K562 (cell line): ENCODE data around the gene ALDH5A1. TPM values are rescaled to one million over a fixed set of nuclear protein-coding genes. Genes with fewer than 3 reads are reported as not detected.

Source experiments
- CC2D1A ChIP-seq: fragments of 450-650 bp; IDR thresholded peaks from 2 replicates; pipeline ENCODE4 v1.6.1; 2017; ENCODE audit warnings: mild to moderate bottlenecking
- CCAR2 ChIP-seq: fragments of 200-400 bp; formaldehyde crosslinking; IDR thresholded peaks from 2 replicates; pipeline ENCODE4 v1.6.1; 2017; ENCODE audit warnings: mild to moderate bottlenecking, low read depth, low read length
- ETS2 ChIP-seq: IDR thresholded peaks from 2 replicates; pipeline ENCODE4 v1.6.1; 2016; ENCODE audit warnings: borderline replicate concordance, missing genetic modification characterization, mild to moderate bottlenecking, moderate library complexity, missing compliant biosample characterization; ENCODE audit not compliant: poor library complexity, severe bottlenecking
- FOXA1 ChIP-seq: fragments of 450-650 bp; IDR thresholded peaks from 2 replicates; pipeline ENCODE4 v1.6.1; 2016; ENCODE audit warnings: mild to moderate bottlenecking, borderline replicate concordance
- HEY1 ChIP-seq: fragments of 250-450 bp; sonication (Bioruptor Pico); IDR thresholded peaks from 2 replicates; pipeline ENCODE4 v1.5.0; 2020; ENCODE audit warnings: mild to moderate bottlenecking, moderate library complexity, borderline replicate concordance
- HNRNPH1 ChIP-seq: fragments of 200-400 bp; formaldehyde crosslinking; optimal IDR thresholded peaks from 2 replicates; pipeline ENCODE3; 2017; ENCODE audit warnings: low read depth, mild to moderate bottlenecking, low read length, moderate library complexity
- KLF1 ChIP-seq: fragments of 450-650 bp; IDR thresholded peaks from 2 replicates; pipeline ENCODE4 v1.6.1; 2016; ENCODE audit warnings: missing genetic modification characterization, missing compliant biosample characterization
- PHB2 ChIP-seq: fragments of 450-650 bp; IDR thresholded peaks from 2 replicates; pipeline ENCODE4 v1.6.1; 2017; ENCODE audit warnings: low read depth
- PHTF2 ChIP-seq: fragments of 250-450 bp; sonication (Bioruptor Pico); IDR thresholded peaks from 2 replicates; pipeline ENCODE4 v1.5.0; 2021; ENCODE audit warnings: mild to moderate bottlenecking
- PTBP1 ChIP-seq: fragments of 200-400 bp; formaldehyde crosslinking; IDR thresholded peaks from 2 replicates; pipeline ENCODE4 v1.6.1; 2017; ENCODE audit warnings: low read depth, low read length
- SNIP1 ChIP-seq: fragments of 450-650 bp; IDR thresholded peaks from 2 replicates; pipeline ENCODE4 v1.7.1; 2017; ENCODE audit warnings: low read depth, mild to moderate bottlenecking
- STAG1 ChIP-seq: sonication (generic); formaldehyde crosslinking; IDR thresholded peaks from 2 replicates; pipeline ENCODE4 v1.5.0; 2020; ENCODE audit warnings: missing genetic modification reagents, borderline replicate concordance
- TBL1XR1 ChIP-seq, 2 experiments: IDR thresholded peaks; 2 replicates each; pipeline ENCODE4 v1.6.1; 2012; ENCODE audit warnings: improper control_type of control experiment in 2 of 2, low read length in 2 of 2, mild to moderate bottlenecking in 1 of 2
- ZKSCAN8 ChIP-seq: fragments of 200-800 bp; sonication (Bioruptor generic); IDR thresholded peaks from 2 replicates; pipeline ENCODE4 v1.6.1; 2016; ENCODE audit warnings: missing genetic modification characterization, missing compliant biosample characterization
- ZNF324 ChIP-seq: fragments of 250-450 bp; sonication (Bioruptor Pico); IDR thresholded peaks from 2 replicates; pipeline ENCODE4 v1.4.0; 2020; ENCODE audit warnings: mild to moderate bottlenecking
- ZNF561 ChIP-seq: fragments of 450-650 bp; formaldehyde crosslinking; conservative IDR thresholded peaks from 2 replicates; pipeline ENCODE4 v1.4.0; 2020; ENCODE audit warnings: mild to moderate bottlenecking, moderate library complexity
- ZNF696 ChIP-seq: fragments of 250-450 bp; sonication (Bioruptor Pico); conservative IDR thresholded peaks from 2 replicates; pipeline ENCODE4 v1.4.0; 2020; ENCODE audit warnings: mild to moderate bottlenecking, moderate library complexity
- polyA plus RNA-seq, 8 experiments: library from polyadenylated mRNA; depleted of rRNA in 4 of 8; stranded (reverse) in 5 of 8; unstranded in 3 of 8; fragments of >200 nt; fragmentation: Nextera tagmentation in 2 of 8; fragmentation: Illumina TruSeq in 1 of 8; extraction: Ambion mirVana in 2 of 8; extraction: Trizol in 1 of 8; gene quantifications; 2 replicates each; pipeline versions ENCODE4 v1.2.1 to v1.2.3, GENCODE V29; 2011 to 2014; ENCODE audit warnings: inconsistent platforms in 1 of 8, missing spikeins in 1 of 8
- total RNA-seq, 7 experiments: library from RNA; depleted of rRNA in 6 of 7; stranded (reverse); fragments of >200 nt in 6 of 7; fragmentation: Illumina TruSeq in 2 of 7; extraction: Trizol in 2 of 7; gene quantifications; 2 replicates each; pipeline versions ENCODE4 v1.2.1 to v1.2.3, GENCODE V29; 2011 to 2021; ENCODE audit warnings: low replicate concordance in 1 of 7
- TF ChIP-seq, protein P1 (sequence below): sonication (generic); formaldehyde crosslinking; IDR thresholded peaks from 2 replicates; pipeline ENCODE4 v1.8.1; 2023; ENCODE audit warnings: mild to moderate bottlenecking, missing genetic modification reagents, moderate library complexity
- TF ChIP-seq, protein P2 (sequence below): fragments of 450-650 bp; conservative IDR thresholded peaks from 2 replicates; pipeline ENCODE4 v1.6.1; 2016; ENCODE audit warnings: missing genetic modification characterization, low read depth, mild to moderate bottlenecking, control low read depth, missing compliant biosample characterization
- TF ChIP-seq, protein P3 (sequence below): sonication (generic); formaldehyde crosslinking; IDR thresholded peaks from 2 replicates; pipeline ENCODE4 v1.4.0; 2020; ENCODE audit warnings: mild to moderate bottlenecking, missing genetic modification reagents
- TF ChIP-seq, protein P4 (sequence below): fragments of 250-450 bp; sonication (Bioruptor Pico); IDR thresholded peaks from 2 replicates; pipeline ENCODE4 v1.8.0; 2021; ENCODE audit warnings: moderate library complexity, mild to moderate bottlenecking, inconsistent platforms

ALDH5A1 gene
- total and polyA plus RNA-seq, 9 of the 15 experiments (the other 6 are each of a cell fraction or from before 2014, with no cell fraction given) = 2.2 to 19.7 (median 9.5) TPM

DNA sequence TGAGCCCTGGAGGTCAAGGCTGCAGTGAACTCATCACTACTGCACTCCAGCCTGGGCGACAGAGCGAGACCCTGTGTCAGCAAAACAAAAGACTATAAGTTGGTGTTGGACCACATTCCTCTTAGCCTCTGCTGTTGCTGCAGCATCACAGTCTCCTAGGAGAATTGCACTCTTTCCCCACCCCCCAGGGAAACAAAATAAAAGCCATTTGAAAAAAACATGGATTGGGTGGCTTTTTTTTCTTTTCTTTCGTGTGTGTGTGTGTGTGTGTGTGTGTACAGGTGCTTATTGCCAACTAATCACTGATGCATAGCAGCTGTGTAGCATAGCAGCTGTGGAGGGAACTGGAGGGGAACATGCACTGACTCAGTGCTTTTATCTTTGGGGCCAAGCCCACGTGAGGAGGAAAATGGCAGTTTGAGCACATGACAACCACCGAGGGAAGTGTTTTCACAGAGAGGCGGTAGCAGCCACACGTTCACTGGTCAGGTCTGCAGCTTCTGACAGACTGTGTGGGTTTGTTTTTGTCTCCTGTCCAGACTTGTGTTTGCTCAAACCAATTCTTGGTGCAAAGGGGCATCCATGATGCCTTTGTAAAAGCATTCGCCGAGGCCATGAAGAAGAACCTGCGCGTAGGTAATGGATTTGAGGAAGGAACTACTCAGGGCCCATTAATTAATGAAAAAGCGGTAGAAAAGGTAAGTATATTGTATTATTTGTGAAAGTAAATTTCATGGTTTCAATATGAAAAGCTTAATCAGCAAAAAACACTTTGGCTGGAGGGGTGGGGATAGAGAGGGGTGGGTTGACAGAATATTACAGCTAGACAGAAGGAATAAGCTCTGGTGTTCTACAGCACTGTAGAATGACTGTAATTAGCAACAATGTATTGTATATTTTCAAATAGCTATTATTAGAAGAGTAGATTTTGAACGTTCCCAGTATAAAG is 27.7 kb downstream of the ALDH5A1 start (continued):
- TF ChIP-seq ETS2 (tag) (no peak), CCAR2 (no peak), ZKSCAN8 (CRISPR knock-in tag) (no peak), SNIP1 (no peak), KLF1 (tag) (no peak), STAG1 (CRISPR knock-in tag) (no peak), PHTF2 (CRISPR knock-in tag) (no peak), PHB2 (no peak), CC2D1A (no peak), HNRNPH1 (no peak), TBL1XR1 (IDR thresholded peaks at IDR 0.05; ENCODE audit: low read length in 2 of 2) (no peak), HEY1 (CRISPR knock-in tag) (peak; percentile 51; the same call in 1 of the 2 replicates), ZNF561 (CRISPR knock-in tag) (no peak), ZNF696 (no peak), PTBP1 (no peak), FOXA1 (no peak), ZNF324 (CRISPR knock-in tag) (peak; percentile 46; the same call in 1 of the 2 replicates)
- TF ChIP-seq, protein P1, sequence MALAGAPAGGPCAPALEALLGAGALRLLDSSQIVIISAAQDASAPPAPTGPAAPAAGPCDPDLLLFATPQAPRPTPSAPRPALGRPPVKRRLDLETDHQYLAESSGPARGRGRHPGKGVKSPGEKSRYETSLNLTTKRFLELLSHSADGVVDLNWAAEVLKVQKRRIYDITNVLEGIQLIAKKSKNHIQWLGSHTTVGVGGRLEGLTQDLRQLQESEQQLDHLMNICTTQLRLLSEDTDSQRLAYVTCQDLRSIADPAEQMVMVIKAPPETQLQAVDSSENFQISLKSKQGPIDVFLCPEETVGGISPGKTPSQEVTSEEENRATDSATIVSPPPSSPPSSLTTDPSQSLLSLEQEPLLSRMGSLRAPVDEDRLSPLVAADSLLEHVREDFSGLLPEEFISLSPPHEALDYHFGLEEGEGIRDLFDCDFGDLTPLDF (CRISPR knock-in tag) = no peak
- TF ChIP-seq, protein P2, sequence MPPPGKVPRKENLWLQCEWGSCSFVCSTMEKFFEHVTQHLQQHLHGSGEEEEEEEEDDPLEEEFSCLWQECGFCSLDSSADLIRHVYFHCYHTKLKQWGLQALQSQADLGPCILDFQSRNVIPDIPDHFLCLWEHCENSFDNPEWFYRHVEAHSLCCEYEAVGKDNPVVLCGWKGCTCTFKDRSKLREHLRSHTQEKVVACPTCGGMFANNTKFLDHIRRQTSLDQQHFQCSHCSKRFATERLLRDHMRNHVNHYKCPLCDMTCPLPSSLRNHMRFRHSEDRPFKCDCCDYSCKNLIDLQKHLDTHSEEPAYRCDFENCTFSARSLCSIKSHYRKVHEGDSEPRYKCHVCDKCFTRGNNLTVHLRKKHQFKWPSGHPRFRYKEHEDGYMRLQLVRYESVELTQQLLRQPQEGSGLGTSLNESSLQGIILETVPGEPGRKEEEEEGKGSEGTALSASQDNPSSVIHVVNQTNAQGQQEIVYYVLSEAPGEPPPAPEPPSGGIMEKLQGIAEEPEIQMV (tag) = peak; percentile 42; the same call in 1 of the 2 replicates
- TF ChIP-seq, protein P3, sequence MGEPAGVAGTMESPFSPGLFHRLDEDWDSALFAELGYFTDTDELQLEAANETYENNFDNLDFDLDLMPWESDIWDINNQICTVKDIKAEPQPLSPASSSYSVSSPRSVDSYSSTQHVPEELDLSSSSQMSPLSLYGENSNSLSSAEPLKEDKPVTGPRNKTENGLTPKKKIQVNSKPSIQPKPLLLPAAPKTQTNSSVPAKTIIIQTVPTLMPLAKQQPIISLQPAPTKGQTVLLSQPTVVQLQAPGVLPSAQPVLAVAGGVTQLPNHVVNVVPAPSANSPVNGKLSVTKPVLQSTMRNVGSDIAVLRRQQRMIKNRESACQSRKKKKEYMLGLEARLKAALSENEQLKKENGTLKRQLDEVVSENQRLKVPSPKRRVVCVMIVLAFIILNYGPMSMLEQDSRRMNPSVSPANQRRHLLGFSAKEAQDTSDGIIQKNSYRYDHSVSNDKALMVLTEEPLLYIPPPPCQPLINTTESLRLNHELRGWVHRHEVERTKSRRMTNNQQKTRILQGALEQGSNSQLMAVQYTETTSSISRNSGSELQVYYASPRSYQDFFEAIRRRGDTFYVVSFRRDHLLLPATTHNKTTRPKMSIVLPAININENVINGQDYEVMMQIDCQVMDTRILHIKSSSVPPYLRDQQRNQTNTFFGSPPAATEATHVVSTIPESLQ = no peak
- TF ChIP-seq, protein P4, sequence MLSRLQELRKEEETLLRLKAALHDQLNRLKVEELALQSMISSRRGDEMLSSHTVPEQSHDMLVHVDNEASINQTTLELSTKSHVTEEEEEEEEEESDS (CRISPR knock-in tag) = no peak
